Vagina (tissue), 2 donors: ENCODE measurements around the gene DDX10.

Source experiments
- CTCF ChIP-seq, 3 experiments: fragments of 450-650 bp in 2 of 3; fragments of 200-600 bp in 1 of 3; sonication (generic) in 1 of 3; IDR thresholded peaks; one replicate each; pipeline ENCODE4 v1.5.1; 2017 to 2019; ENCODE audit warnings: antibody characterized with exemption in 3 of 3, mild to moderate bottlenecking in 2 of 3, moderate library complexity in 2 of 3
- POLR2A ChIP-seq, 2 donors: fragments of 450-650 bp; IDR thresholded peaks; one replicate each; pipeline ENCODE4 v1.6.1; 2017; ENCODE audit warnings: antibody characterized with exemption in 2 of 2, mild to moderate bottlenecking in 2 of 2, moderate library complexity in 2 of 2

- TF ChIP-seq POLR2A (IDR thresholded peaks at IDR 0.05) = no peak
- TF ChIP-seq CTCF (IDR thresholded peaks at IDR 0.05) = no peak
Observed at GRCh38 chr11:108926841-108927577, 262.1 kb downstream of the DDX10 start.
